Stimulated activated naive CD4-positive, alpha-beta T cell treated with Interleukin-2 at 50 U/mL for 16 hours (primary cell): Measurements from ENCODE around the gene CYTH3.
"Not testable (repeated sequence)": the region's sequence is repeated elsewhere in the genome, so short reads cannot be mapped to it uniquely, and the experiment has no call there.

ENCODE experiments used
- DNase-seq: peaks from one replicate; lab custom pipeline; 2025; lab: John Stamatoyannopoulos, UW

Gene CYTH3

DNA sequence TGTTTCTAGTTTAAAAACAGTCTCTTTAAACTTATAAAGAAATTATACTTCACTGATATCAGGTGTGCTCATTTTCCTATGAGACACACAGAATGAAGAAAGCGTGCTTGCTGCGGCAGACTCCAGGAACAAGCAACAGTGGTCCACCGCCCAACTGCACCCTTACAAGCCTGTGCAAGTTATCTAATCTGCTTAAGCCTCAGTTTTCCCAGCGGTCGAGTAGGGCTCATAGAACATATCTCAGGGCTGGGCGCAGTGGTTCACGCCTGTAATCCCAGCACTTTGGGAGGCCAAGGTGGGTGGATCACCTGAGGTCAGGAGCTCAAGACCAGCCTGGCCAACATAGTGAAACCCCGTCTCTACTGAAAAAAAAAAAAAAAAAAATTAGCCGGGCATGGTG is 43.1 kb downstream of the CYTH3 start:
- DNase-seq: not testable (repeated sequence)

DNA sequence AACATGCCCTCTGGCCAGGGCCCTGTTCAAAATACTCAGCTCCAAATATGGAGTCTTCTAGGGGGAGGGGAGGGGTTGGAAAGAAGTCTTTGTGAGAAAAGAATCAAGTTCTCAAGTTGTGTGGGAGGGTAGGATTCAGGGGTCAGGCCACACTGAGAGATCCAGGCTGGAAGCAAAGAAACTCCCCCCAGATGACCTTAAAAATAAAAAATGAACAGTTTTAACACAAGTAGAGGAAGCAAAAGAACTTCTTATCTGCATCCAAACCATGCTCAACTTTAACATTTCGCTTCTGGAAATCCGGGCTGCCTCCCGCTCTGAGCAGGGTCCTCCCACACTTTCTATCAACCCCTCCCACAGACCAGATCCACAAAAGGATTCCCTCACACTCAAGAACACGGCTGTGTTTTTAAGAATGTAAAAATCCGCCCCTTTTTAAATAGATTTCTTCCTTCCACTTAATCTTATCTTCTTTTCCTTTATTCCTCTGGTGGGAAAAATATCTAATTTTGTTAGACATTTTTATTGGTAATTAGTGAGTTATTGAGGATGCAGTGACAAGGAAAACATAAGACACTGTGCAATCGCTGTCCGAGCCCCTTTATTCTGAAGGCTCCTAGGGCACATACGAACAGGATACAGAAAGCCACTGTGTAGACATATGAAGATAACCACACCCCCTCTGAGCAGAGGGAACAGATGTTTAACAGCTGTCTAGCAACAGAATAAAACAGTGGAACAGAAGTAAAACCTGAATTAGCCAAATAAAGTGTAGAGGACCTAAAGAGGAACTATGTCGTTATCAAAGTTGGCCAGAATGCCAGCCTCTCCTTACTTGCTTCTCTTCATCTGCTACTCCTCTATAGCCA is 43.8 kb downstream of the CYTH3 start:
- DNase-seq: no peak

DNA sequence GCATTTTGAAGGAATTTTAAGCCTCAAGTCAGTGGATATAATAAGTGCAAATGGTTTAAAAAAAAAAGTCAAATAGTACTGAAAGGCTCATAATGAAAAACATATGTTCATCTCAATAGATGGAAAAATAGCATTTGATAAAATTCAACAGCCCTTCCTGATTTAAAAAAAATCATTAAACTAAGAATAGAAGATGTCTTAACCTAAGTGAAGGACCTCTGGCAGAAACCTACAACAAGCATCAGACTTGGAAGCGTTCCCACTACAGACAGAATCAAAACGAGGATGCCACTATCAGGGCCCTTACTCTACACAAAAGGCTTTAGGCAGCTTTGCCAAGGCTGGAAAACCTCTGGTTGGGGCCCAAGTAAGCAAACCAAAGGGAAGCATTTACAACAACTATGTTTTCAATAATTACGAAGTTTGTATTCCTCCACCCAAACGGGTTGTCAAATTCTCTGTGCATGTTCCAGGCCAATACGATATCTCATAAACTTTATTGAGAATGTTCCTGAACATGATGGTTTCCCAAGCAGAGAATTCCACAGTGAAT is 45.1 kb downstream of the CYTH3 start:
- DNase-seq: no peak

DNA sequence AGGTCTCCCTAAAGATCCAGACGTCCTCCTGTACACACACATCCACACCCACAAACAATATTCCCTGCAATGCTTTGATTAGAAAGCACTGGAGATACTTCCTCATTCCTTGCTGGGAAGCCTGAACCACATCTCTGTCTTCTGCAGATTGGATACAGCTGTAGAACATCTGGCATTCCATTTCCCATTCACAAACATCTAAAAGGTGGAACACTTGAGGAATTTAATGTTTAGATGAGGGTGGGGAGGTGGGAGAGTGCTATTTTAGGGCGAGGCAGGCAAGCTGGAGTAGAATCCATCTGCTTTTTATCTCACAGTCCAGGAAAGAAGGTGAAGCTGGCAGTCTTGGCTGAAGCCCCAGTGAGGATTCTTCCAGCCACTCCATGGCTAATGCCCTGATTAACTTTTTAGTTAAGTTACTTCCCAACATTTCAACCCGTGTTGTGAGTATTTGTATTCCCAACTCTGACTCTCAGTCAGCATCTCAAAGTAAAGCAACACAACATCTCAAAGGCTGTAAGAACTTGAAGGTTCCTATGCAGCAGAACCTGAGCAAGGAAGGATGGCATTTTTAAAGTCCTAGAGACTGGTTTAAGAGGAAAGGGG is 46.1 kb downstream of the CYTH3 start:
- DNase-seq: no peak

DNA sequence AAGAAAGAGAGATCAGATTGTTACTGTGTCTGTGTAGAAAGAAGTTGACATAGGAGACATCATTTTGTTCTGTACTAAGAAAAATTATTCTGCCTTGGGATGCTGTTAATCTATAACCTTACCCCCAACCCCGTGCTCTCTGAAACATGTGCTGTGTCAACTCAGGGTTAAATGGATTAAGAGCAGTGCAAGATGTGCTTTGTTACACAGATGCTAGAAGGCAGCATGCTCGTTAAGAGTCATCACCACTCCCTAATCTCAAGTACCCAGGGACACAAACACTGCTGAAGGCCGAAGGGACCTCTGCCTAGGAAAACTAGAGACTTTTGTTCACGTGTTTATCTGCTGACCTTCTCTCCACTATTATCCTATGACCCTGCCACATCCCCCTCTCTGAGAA is 49.0 kb downstream of the CYTH3 start:
- DNase-seq: not testable (repeated sequence)

DNA sequence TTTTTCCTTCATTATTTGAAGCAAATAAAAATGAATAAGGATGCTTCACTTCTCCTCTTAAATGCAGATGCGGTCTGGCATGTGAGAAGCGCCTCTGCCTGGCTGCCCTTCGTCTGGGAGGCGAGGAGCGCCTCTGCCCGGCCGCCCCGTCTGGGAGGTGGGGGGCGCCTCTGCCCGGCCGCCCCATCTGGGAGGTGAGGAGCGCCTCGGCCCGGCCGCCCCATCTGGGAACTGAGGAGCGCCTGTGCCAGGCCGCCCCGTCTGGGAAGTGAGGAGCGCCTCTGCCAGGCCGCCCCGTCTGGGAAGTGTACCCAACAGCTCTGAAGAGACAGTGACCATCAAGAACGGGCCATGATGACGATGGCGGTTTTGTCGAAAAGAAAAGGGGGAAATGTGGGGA is 49.4 kb downstream of the CYTH3 start:
- DNase-seq: not testable (repeated sequence)

DNA sequence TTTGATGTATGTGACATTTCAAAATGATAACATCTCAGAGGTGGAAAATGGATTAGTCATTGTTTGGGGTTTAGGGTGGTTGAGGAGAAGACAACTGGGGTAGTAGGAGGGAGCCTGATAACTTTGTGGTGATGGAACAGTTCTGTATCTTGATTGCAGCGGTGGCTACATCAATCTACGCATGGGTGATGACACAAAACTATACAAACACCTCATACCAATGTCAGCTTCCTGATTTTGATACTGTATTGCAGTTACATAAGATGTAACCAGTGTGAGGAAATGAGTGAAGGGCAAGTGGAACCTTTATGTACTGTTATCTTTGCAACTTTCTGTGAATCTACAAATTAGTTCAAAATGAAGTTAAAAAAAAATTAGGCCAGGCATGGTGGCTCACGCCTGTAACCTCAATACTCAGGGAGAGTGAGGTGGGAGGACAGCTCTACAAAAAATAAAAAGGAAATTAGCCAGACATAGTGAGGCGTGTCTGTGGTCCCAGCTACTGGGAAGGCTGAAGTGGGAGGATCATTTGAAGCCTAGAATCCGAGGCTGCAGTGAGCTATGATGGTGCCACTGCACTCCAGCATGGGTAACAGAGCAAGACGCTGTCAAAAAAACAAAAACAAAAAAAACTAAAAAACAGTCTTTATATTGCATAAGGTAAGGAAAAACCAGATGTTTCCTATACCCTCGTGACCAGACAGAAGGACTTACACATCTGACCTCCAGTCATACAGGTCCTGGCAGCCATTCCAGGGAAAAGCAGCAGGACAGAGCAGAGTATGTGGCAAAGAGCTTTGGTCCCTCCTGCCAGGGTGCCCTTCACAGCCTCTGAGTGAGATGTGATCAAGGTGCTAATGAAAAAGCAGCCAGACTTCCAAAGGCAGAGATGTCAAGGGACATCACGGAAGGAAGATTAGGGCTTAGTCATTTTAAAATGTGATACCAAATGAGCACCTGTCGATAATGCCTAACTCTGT is 50.8 kb downstream of the CYTH3 start:
- peak; percentile 40 for DNase-seq

DNA sequence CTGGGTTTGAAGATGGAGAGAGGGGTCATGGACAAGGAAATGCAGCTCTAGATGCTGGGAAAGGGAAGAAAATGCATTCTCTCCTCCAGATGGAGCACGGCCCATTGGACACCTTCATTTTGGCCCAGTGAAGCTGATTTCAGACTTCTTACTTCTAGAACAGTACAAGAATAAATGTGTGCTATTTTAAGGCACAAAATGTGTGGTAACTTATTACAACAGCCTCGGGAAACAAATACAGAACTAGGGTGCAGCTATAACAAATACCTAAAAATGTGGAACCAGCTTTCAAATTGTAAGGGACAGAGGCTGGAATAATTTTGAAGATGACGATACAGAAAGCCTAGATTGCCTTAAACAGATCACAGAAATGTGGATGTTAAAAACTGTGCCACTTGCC is 54.1 kb downstream of the CYTH3 start:
- DNase-seq: no peak

DNA sequence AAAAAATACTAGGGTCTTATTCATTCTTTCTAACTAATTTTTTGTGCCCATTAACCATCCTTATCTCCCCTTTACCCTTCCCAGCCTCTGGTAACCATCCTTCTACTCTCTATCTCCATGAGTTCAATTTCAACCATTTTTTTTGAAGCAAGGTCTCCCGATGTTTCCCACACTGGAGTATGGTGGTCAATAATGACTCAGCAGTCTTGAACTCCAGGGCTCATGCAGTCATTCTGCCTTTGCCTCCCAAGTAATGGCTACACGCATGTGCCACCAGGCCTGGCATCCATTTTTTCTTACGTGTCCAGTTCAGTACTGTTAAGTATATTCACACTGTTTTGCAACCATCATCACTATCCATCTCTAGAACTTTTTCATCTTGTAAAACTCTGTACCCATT is 60.4 kb downstream of the CYTH3 start:
- DNase-seq: no peak

DNA sequence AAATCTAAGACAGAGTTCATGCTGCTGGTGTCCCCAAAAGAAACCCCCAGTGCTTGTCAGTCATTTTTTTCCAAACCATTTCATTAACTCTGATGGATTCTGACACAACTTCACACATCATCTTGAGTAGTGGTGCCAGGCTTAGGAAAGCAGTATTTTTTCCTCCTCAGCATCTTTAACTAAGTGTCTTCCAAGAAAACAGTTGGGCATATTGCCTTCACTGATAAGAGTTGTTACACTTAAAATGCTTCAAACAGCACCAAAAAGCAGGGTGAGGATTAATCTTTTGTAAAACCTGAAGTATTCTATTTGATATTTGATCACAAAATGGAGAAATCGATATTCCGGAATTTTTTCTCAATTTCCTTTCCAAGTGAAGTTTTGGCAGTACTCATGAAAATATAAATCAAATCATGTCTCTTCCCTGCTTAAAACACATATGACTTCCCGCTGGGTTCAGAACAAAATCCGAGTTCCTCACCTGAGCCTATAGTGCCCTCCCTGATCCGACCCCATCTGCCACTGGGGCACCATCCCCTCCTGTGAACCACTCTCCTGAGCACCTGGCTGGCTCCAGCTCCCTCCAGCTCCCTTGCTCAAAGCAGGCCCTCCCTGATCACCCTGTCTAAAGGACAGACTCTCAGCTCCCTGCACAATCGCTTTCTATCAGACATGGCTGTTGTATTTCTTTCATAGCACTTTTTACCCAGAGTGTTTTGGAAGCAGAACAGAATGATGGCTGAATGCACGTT is 61.6 kb downstream of the CYTH3 start:
- DNase-seq: no peak

DNA sequence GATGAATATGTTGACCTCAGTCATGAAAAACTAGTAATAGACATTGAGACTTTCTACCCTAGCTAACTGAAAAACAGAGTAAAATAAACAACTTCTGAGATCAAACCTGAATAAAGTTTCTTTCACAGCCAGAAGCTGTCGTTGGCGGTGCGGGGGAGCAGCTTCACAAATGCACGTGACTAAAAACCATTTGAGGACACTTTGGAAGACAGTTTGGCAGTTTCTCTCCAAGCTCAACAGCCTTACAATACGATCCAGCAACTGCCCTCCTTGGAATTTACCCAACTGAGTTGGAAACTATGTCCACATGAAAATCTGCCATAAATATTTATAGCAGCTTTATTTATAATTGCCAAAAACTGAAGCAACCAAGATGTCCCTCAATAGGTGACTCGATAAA is 63.1 kb downstream of the CYTH3 start:
- DNase-seq: no peak

DNA sequence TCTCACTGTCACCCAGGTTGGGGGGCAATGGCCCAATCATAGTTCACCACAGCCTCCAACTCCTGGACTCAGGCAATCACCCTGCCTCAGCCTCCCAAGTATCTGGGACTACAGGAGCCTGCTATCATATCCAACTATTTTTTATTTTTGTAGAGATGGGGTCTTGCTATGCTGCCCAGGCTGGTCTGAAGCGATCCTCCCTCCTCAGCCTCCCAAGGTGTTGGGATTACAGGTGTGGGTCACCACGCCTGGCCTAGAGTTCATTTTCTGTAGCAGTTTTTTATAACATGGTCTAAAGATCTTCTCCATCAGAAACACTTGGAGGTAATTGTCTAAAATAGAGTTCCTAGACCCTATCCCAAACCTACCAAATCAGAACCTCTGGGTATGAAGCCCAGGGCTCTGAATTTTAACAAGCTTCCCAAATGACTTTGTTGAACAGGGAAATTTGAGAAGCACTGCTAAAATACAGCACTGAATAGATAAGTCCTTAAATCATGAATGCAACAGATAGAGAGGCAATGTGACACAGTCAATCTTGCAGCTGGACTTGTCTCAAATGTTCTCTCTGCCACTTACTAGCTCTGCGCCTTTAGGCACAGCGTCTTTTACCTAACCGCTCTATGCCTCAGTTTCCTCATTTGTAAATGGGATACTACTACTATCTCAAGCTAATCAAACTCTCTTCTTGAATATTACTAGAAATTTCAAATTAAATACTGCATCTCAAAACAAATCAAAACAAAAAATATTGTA is 63.7 kb downstream of the CYTH3 start:
- DNase-seq: no peak

DNA sequence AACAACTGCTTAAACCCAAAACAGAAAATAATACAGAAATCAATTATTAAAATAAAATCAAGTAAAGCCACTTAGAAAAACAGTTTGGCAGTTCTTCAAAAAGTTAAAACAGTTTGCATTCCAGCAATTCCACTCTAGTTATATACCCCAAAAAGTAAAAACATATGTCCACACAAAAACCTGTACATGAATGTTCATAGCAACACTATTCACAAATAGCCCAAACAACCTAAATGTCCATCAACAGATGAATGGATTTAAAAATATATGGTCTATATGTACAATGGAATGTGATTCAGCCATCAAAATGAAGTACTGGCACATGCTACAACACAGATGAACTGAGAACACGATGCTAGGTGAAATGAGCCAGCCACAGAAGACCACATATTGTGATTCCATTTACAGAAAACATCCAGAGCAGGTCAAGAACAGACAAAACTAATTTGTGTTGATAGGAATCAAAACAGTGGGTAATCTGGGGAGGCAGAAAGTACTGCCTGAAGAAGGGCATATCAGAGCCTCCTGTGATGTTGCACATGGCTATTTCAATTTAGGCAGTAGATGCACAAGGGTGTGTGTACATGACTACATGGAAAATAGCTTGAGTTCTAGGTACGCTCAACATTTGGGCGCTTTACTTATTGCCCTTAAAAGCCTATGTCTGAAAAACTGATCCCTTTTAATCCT is 66.3 kb downstream of the CYTH3 start:
- DNase-seq: no peak

DNA sequence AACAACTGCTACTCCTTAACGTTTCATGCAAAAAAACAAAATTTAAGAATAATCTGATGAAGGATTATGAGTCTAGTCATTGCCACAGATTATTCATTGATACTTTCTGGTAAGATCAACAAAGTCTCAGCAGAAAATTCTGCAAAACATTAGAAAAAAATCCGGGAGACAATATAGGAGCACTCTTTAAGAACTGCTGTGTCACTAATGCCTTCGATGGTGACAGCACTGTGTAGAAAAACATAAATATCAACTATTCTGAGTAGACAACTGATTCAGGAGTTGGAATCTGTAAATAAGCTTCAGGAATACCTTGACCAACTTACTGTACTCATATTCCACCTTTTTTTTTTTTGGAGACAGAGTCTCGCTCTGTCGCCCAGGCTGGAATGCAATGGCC is 69.0 kb downstream of the CYTH3 start:
- no peak for DNase-seq

DNA sequence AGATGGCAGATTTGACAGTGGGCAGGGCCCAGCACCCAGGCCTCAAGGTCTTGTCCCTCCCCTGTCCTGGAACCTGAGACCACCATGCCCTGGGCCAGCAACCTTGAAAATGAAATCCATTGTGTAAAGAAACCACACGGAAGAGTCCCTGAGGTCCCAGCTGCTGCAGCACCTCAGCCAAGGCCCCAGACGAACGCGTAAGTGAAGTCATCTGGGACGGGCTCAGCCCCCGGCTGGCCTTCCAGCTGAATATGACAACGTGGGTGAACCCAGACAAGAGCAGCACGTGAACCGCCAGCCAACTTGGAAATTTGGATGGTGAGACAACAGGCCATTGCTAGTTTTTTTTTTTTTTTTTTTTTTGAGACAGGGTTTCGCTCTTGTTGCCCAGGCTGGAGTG is 70.3 kb downstream of the CYTH3 start:
- no peak for DNase-seq

DNA sequence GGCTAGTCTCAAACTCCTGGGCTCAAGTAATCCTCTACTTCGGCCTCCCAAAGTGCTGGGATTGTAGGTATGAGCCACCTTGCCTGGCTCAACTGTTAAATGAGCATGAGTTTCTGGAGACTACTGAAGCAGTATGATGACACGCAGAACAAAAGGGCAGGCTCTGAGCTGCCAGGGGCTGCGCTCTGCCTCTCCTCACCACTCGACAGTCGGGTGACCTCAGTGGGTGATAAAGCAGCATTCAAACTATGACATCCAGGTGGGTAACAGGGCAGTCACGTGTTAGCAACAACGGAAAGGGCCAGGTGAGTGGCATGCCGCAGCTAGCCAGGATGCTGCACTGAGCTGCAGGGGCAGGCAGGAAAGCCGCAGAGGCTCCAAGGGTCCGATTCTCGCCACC is 71.5 kb downstream of the CYTH3 start:
- no peak for DNase-seq

DNA sequence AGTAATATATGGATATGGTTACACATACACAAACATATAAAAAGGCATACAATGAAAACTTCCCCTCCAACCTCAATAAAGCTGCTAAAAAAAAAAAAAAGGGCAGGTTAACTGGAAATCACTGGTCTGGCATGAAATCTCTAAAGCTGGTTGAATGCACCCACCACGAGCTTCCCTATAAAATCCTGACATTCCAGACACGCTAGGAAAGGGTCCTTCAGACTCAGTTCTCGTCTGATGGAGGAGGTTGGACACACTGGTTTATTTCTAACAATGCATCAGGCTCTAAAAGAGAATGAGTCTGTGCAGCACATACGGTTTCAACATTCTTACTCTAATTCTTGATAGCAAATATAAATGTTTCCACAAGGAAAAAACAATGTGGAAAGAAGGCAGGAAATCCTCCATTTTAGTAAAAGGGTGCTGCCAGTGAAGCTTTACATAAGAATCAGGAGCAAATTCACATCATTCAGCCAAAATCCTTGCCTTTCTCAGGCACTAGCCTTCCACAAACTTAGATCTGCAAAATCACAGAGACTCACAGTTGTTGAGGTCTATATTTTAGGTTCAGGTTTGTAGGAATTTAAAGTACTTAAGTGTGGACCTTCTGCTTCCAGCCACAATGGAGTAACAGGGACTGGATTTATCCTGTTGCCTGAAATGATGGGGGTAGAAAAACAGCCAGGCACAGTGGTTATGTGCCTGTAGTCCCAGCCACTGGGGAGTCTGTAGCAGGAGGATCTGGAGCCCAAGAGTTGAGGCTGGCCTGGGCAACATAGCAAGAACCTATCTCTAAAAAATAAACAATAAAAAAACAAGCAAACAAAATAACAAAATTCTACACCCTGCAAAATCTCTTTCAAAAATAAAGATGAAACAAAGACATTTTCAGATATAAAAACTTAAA is 73.5 kb downstream of the CYTH3 start:
- DNase-seq: no peak

DNA sequence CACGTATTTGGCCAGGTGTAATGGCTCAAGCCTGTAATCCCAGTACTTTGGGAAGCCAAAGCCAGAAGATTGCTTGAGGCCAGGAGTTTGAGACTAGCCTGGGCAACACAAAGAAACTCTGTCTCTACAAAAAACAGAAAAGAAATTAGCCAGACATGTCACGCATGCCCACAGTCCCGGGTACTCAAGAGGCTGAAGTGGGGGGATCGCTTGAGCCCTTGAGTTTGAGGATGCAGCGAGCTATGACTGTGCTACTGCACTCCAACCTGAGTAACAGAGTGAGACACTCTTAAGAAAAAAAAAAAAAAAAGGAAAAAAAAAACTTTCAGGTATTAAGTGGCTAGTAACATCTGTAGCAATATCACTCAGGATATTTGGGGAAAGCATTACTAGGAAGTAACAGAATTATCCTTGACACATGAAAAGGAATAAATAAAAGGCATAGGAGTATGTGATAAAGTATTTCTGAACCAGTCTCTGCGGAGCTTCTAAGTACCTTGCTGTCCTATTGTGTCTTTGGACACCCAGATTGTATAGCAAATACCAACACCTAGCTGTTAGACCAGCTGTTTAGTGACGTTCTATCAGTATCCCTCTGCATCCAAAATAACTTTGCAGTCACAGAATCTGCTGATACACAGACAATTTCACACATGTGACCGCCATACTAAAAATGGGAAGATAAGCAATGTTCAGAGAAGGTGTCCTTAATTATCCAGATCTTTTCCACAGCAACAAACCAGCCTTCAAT is 74.4 kb downstream of the CYTH3 start:
- no peak for DNase-seq
